DMS79 (cell line): Measurements from ENCODE around the gene SMPD1.

Experiments
- DNase-seq: peaks from one replicate; lab custom pipeline; 2025; lab: John Stamatoyannopoulos, UW

Gene SMPD1

GRCh38 chr11:6414874-6415328 lies 24.6 kb downstream of the SMPD1 start:
- no peak for DNase-seq

GRCh38 chr11:6415797-6416196 lies 25.5 kb downstream of the SMPD1 start:
- no peak for DNase-seq

- no peak for DNase-seq
Measured at GRCh38 chr11:6417907-6418556, 27.8 kb downstream of the SMPD1 start.

- DNase-seq, result no peak
Measured at GRCh38 chr11:6418557-6419008, 28.3 kb downstream of the SMPD1 start.

GRCh38 chr11:6419009-6419631 lies 28.8 kb downstream of the SMPD1 start, which contains the start of gene APBB1:
Gene APBB1 (minus strand): TSS chr11:6419094. CDS start chr11:6411347, 7,747 bp downstream.
- peak; percentile 23 for DNase-seq

- DNase-seq, result no peak
Measured at GRCh38 chr11:6420677-6421076, 30.4 kb downstream of the SMPD1 start.

- no peak for DNase-seq
Measured at GRCh38 chr11:6427516-6427915, 37.2 kb downstream of the SMPD1 start.

- DNase-seq, result no peak
Measured at GRCh38 chr11:6431861-6432260, 41.6 kb downstream of the SMPD1 start.

- DNase-seq, result no peak
Measured at GRCh38 chr11:6433998-6434660, 43.9 kb downstream of the SMPD1 start.

GRCh38 chr11:6437423-6437822 lies 47.1 kb downstream of the SMPD1 start:
- DNase-seq, result no peak

GRCh38 chr11:6437993-6438392 lies 47.7 kb downstream of the SMPD1 start:
- DNase-seq, result no peak

- DNase-seq, result no peak
Measured at GRCh38 chr11:6438979-6439571, 48.8 kb downstream of the SMPD1 start.

GRCh38 chr11:6440906-6441358 lies 50.7 kb downstream of the SMPD1 start, which contains the start of gene HPX:
Gene HPX (minus strand): TSS chr11:6440987. CDS start chr11:6440963, 24 bp downstream.
- no peak for DNase-seq

GRCh38 chr11:6442441-6442840 lies 52.2 kb downstream of the SMPD1 start:
- DNase-seq, result no peak

GRCh38 chr11:6443269-6444003 lies 53.2 kb downstream of the SMPD1 start:
- DNase-seq, result no peak
